COLO668 (cell line): ENCODE measurements around the gene SLU7.
A peak's percentile ranks its signal among the peaks of the same experiment; 100 is the strongest.

Source experiments
- DNase-seq: peaks from one replicate; lab custom pipeline; 2025; ENCODE audit not compliant: unreplicated experiment; lab: John Stamatoyannopoulos, UW

SLU7 gene

DNA sequence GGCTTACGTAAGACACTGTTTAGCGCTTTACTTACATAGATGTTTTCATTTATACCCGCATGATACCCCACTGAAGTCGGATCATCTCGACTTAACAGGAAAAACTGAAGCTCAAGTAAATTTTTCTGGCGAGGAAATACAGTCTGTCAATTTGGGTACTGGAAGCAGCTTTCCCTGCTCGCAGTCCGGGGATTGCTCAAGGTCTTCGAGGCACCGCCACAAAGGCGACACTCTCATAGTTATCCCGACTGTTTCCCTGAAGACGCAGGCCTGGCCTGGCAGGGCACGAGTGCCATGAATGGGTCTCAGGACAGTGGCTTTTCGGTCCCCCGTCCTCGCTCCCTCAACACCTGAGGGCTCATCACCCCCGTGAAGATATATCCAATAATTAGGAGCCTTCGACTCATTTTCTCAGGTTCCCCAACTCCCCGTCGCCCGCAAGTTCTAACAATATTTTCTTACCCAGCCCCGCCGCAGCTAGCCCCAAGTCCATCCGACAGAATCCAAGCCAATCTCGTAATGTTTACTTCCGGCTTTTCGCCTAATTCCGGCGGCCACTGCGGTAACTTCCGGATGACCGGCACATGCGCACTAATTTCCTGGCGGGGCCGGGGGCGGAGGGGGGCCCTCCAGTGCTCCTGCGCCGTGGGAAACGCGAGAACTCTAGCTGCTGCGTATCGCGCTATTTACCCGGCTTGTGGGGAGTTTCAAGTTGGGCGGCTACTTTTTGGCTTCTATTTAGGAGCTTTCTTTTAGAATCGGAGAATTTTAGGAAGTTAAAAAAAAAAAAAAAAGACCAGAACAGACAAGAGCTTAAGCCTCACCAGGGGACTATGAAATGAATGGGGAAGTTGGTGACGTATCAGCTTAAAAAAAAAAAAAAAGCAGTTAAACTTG lies at the start of gene SLU7:
TSS of gene SLU7 (minus strand) at position 521 of the 897 bp plus-strand sequence. CDS start 3,787 bp downstream, outside the sequence.
- DNase-seq: peak; percentile 87

DNA sequence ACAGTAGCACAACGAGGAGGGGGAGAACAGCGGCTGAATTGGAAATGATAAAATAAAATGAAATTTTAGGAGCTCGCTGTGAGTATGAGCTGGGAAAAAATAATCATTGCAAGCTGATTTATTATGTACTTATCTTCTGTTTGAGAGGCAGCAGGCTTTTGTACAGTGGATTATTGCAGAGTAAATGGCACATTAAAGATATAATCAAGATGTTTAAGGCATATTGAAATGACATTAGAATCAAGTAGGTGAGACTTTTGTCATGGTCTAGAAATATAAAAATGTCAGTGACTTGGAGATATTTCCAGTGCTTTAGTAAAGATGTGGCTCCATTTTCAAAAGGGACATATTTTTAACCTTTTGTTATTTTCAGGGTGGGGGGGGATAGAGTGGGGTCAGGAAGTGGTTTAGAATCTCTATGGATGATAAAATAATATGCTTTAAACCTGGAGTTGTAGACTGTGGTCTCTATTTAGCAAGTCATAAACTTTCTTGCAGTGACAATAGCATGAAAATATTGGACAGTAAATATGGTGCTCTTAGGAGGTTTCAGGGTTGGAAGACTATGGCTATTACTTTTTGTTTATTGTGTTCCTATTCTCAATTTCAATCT lies 49.6 kb upstream of the SLU7 start:
- DNase-seq: no peak

DNA sequence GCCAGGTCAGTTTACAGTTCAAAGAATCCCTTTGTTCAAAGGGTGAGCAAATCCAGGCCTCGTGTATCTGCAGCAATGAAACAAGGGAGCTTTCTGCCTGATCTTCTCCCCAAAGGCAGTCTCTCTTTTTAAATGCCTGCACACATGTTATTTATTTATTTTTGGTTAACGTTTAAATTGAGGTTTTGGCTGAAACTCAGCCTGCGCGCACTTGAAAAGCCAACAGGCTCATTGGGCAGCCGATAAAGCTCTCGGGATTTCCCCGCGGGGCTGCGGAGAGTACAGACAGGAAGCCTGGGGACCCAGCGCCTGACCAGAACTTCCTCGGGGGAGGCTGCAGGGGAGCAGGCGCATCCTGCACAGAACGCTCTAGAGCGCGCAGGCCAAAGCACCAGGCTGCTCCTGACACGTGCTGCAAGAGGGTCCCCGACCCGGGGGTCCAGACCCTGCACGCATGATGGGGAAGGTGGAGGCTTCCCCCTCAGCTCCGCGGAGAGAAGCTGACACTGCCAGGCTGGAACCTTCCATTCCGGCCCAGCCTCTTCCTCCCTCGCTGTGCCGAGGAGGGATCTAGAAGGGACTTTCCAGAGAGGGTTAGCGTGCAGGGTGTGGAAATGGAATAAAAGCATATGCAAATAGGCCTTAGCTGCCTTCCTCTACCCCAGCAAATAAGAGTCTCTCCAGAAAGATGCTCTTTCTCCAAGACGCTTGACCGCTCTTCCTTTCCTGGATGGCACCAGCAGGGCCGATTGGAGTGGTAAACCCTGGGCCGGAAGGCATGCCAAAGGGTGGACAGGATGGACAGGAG lies 48.9 kb upstream of the SLU7 start:
- peak; percentile 53 for DNase-seq

DNA sequence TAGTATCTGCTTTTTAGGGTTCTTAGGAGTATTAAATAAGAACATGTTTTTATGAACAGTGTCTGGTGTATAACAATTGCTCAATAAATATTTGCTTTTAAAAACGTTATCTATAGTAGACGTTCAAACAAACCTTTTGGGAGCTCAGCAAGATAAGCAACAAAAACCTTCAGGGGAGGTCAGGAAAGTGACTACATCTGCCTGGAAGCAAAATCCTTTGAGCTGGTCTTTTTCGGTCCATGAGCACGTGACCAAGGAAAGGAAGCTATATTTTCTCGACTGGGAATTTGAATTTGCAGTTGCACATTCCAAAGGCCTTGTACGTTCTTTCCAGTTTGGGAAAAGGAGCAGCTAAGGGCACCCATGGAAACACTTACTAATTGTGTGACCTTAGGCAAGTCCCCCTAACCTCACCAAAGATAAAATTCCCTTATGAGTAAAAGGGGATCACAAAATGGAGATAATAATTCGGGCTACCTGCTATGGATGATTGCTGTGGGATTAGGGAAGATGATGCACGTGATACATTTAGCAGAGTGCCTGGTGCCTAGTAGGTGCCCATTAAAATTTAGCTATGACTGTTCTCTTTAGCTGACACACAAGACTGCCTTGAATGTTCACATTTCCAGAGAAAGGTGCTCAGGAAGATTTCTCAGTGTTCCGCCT lies 48.1 kb upstream of the SLU7 start:
- no peak for DNase-seq

DNA sequence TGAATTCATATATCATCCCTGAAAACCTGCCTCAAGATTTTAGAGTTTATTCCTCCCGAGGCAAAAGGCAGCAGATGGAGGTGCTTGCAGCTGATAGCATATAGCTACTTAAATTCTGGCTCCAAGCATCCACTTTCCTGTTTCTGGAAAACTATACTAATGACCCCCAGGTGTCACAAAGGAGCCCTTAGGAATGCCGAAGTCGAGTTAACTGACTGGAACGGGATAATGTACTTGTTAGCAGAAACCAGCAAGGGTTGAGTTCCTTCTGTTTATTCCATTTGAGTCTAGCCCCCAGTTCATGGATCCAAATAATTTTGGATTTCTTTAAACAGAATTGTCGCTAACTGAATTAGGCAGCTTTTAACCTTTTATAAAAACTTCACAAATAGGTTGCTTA lies 47.2 kb upstream of the SLU7 start:
- DNase-seq: no peak

DNA sequence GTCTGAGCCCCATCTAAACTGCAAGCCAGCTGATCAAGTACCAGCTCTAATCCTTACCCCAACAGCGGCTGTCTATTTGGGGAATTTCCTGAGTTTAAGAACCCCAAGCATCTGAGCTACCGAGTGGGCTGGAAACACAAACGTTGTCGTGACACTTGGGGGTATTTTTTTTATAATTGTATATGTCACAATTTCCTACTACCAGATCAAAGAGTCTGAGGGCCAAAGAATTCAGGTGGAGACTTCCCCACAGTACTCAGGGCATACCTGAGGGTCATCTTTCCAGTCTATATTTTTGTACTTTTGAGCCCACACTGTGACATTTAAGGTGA lies 45.6 kb upstream of the SLU7 start:
- DNase-seq: no peak

DNA sequence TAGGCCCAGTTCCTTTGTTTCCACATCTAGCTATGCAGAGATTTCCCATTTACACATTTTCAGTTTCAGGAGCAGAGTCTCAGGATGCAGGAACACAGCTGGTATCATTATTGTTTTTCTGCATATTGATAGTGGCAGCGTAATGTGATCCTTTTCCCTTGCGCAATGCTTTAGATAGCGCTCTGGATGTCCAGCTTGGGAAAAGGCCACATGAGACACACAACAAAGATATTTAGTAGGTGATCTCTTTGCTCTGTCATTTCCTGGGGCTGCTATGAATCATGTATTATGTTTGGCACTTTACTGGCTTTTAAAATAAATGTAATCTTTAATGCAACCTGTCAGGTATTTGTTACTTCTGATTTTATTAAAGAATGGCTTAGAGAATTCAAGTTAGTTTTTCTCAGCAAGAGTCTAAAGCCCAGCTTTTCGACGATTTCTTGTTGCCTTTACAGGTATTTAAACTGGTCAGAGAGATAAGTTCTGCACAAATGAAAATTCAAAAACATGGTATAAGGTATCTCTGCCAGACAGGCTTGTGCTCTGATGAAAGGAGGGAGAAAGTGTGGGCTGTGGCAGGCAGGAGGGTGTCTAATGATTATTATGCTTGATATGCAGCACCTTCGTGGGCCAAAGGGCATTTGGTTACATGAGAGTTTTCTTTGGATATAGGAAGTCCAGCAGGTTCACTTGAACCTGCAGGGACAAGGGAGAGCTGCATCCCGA lies 45.0 kb upstream of the SLU7 start:
- peak; percentile 1 for DNase-seq

DNA sequence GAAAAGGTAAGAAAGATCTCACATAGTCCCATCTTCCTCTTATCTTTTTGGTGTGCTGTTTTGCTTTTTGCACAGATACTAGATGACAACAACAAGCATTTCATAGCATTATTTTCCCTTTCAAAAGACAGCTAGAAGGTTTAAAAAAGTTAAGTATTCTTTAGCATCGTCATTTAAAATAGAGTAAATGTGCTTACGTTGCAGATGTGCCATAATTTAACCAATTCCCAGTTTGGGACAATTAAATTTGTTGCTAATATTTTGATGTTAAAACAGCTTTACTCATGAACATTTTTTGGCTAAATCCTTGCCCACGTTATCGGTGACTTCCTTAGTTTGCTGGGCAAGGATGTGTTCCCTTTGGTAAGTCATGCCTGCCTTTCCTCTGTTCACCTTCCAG lies 44.3 kb upstream of the SLU7 start:
- DNase-seq: no peak

DNA sequence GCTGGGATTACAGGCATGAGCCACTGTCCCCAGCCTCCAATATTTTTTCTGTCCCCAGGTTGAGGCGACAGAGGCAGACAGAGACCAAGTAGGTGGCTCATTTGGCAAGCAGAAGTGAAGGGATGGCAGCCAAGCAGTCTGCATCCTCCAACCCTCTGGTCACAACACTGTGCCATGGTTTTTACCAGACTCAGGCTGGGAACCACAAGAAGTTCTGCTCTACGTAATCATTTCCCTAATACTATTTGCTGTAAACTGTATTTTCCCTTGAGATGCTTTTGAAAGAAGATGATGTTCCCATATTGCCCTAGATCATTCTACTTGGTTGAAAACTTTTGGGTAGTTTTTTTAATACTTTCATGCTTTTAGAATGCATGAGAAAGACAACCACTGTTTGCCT lies 43.3 kb upstream of the SLU7 start:
- no peak for DNase-seq

DNA sequence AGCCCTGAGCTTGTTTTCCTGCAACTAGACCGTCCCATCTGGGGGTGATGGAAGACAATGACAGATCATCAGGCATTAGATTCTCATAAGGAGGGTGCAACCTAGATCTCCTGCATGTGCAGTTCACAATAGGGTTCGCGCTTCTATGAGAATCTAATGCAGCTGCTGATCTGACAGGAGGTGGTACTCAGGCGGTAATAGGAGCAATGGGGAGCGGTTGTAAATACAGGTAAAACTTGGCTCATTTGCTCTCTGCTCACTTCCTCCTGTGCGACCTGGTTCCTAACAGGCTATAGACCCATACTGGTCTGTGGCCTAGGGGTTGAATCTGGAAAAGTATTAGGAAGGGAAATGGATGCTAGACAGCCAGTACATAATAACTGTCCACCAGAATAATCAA lies 42.5 kb upstream of the SLU7 start:
- no peak for DNase-seq

DNA sequence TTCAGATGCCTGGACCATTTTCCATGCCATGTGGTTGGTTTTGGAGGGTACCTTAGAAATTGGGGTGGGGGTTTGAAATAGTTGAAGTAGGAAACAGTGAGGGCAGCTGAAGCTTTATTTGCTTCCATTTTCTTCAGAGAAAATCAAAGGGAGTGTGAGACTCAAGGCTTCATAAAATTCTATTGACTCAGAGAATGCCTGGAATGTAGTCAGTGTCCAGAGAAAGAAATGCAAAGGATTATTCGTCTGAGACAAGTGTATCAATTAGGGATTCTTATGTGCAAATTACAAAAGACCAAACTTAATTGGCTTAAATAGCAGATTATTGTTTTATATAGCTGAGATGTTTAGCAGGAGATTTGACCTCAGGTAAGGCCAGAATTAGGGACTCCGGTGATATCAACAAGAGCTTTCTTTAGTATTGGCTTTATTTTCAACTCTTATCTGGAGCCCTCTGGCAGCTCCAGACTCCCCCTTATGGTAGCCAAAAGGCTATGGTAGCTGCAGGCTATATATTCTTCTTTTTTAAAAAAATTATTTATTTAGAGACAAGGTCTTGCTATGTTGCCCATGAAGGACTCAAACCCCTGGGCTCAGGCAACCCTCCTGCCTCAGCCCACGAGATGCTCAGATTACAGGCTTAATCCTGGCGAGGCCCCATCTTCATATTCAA lies 41.6 kb upstream of the SLU7 start:
- DNase-seq: no peak

DNA sequence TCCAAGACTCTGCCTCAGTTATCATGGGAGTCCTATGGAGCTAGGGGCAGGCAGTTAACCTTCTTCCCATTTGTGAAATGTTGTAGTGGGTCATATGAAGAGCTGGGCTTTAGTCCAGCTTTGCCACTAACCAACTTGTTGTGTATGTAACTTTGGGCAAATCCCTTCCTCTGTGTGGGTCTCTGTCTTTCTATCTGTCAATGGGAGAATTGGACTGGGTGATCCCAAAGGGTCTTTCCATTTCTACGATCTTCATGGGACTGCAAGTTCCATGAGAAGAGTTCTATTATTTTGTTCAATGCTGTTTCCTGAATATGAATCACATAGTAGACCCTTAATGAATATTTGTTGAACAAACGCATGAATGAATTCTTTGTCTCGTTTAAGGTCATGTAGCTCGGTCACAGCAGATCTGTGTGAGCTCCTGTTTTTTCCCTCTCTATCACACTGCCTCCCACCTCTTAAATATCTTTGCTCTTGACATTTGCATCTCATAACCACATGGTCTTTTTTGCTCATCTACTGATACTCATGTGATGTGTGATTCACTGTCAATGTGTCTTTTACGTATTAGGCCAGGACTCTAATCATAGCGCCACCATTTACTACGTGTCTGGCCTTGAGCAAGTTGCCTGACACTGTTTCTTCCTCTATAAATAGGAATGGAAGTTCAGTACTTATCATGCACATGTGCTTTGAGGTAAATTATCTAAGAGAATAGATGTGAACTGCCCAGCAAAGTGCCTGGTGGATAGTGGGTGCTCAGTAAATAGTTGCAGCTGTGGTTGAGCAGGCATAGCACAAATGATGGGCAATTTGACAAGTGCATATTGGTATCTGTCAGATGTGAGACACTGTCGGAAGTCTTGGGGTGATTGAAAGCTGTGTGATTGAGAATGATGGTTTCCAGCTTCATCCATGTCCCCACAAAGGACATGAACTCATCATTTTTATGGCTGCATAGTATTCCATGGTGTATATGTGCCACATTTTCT lies 40.2 kb upstream of the SLU7 start:
- no peak for DNase-seq

DNA sequence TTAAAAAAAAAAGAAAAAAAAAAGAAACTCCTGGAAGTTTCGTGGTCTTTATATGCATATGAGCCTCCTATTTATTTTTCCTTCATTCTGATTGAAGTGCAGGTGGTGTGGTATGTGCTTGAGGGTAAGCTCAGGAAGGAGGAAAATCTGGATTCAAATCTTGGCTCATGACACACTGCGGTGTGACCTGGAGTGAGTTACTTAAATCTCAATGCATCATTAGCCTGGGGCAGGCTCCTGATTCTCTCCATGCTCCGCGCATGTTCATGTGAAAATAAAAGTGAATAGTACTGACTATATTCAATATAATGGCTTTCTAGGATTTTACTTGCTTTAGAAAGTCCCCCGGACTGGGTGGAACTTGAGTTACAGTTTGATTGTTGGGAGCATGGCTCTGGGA lies 38.4 kb upstream of the SLU7 start:
- no peak for DNase-seq

DNA sequence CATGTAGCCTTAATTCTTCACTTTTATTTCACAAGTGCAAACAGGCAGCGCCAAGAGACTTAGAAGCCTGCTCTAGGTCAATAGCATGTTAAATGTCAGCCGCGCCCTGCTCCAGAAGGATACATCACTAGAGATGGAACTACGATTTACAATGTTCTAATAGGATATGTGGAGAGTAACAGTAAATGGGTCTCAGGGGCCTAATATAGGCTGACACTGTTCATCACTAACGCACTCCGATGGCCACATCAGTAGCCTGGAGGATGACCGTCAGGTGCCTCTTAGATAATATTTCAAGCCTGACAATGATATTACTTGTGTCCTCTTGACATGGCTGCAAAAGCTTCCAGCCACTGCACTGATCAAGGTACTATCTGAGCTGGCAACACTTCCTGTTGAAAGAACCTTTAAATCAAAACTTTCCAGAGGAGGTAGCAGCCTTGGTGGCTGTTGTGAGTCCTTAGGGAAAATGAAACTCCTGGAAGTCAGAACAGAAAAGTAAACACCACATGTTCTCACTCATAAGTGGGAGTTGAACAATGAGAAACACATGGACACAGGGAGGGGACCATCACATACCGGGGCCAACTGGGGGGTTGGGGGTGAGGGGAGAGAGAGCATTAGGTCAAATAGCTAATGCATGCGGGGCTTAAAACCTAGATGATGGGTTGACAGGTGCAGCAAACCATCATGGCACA lies 37.7 kb upstream of the SLU7 start:
- DNase-seq: no peak

DNA sequence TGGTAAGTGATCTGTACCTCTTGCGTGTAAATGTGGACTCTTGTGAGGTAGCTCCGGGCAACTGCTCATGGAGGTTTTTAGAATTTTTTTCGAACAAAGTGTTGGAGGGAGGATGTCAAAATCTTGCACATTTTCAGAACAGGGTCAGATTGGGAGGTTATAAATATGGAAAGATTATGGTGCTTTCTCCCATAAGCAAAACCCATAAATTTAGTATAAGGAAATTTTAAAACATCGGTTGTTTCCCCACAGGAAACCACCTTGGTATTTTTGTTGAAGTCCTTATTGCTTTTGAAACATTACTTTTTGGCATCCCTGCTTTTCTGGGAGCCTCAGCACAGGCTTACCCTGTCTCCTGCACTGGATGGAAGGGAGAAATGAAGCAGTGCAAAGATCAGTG lies 36.7 kb upstream of the SLU7 start:
- no peak for DNase-seq

DNA sequence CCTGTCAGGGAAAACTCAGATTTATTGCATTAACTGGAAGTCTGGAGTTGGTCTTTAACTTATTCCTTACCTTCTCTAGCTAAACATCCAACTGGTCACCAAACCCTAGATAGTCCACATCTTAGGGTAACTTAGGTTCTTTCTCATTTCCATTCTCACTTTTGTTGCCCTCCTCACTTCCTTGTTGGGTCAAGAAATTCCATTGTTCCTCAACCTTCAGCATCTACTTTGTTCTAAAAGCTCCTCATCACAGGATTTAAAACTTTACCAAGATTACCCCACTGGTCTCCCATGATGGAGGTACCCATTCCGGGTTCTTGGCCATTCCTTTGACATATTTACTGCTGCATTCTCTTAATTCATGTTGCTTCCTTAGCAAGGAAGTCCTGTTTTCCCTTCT lies 34.9 kb upstream of the SLU7 start:
- DNase-seq: no peak

DNA sequence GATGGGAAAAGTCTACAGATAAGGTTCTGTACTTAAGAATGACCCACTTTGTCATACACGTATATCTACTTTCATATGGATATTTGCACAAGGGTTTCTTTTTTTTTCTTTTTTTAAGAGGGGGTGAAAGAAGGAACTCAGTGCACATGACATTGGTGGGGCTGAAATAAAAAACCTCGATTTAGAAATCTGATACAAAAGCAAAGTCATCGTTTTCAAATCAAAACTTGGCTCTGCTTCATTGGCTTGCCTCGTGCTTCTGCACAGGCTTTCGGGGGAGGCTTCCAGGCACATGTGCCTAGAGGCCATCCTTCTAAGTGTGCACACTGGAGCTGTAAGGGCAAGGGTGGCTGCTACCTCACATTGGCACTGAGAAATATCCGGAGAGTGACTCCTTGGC lies 33.9 kb upstream of the SLU7 start:
- DNase-seq: no peak

DNA sequence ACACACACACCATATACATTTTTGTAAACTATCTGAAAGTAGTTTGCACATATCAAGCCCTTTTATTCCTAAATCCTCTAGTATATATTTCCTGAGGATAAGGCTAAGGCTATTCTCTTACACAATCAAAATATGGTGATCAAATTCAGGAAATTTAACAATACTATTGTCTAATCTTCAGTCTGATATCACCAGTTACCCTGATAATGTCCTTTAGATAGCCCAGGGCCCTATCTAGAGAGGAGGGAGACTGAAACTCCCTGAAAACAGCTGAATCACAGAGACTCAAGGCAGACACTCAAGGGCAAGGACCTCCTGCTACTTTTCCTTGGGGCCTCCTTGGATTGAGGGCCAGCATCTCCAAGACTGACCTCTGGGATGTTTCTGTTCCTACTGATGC lies 33.2 kb upstream of the SLU7 start:
- no peak for DNase-seq
